Spleen (tissue), 7 donors: Measurements from ENCODE around the gene TYW3.

Experiments
- POLR2A ChIP-seq, 3 donors: fragments of 450-650 bp; IDR thresholded peaks; one replicate each; pipeline ENCODE4 v1.5.1; 2017; ENCODE audit warnings: antibody characterized with exemption in 3 of 3, mild to moderate bottlenecking in 1 of 3
- TF ChIP-seq, protein P1 (sequence below), 11 experiments: fragments of 200-600 bp in 7 of 11; fragments of 450-650 bp in 4 of 11; sonication (generic) in 4 of 11; IDR thresholded peaks in 8 of 11; conservative IDR thresholded peaks in 3 of 11; 1 replicate in 7 of 11; 2 replicates in 4 of 11; pipeline versions ENCODE4 v1.4.0 to v1.8.0; 2016 to 2021; ENCODE audit warnings: antibody characterized with exemption in 11 of 11, inconsistent platforms in 4 of 11, mild to moderate bottlenecking in 1 of 11
- donor health status: DM: no; HTN: no; CAD: no; lungs with moderate emphysema.
- donor health status: DM: no; HTN: no; CAD: no.
- donor health status: DM: no; HTN: no; CAD: no.

DNA sequence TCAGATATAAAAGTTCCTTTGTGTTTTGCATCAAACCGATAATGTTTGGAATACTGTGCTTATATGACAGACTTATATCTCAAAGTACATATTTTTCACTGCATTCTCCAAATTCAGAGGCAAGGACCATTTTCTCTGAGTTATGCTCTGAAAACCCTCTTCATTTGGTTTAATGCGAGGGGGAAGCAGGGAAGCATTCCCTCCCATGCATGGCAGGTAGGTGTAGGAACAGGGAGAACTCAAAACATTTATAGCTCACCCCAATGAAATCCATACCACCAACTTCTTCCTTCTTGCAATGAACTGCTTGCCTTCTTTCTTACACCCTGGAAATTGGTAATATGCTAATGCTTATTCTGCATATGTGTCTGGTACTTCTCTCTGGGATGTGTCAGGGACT, 48.7 kb upstream of the TYW3 start:
- TF ChIP-seq, protein P1, sequence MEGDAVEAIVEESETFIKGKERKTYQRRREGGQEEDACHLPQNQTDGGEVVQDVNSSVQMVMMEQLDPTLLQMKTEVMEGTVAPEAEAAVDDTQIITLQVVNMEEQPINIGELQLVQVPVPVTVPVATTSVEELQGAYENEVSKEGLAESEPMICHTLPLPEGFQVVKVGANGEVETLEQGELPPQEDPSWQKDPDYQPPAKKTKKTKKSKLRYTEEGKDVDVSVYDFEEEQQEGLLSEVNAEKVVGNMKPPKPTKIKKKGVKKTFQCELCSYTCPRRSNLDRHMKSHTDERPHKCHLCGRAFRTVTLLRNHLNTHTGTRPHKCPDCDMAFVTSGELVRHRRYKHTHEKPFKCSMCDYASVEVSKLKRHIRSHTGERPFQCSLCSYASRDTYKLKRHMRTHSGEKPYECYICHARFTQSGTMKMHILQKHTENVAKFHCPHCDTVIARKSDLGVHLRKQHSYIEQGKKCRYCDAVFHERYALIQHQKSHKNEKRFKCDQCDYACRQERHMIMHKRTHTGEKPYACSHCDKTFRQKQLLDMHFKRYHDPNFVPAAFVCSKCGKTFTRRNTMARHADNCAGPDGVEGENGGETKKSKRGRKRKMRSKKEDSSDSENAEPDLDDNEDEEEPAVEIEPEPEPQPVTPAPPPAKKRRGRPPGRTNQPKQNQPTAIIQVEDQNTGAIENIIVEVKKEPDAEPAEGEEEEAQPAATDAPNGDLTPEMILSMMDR (IDR thresholded peaks at IDR 0.05 in 8 of 11, conservative IDR thresholded peaks at IDR 0.05 in 3 of 11): no peak
- TF ChIP-seq POLR2A (IDR thresholded peaks at IDR 0.05): no peak
